NCI-H2196 treated with DMSO at 0.1 percent for 48 hours (cell line): ENCODE data around the gene GPR132.
"Not testable (repeated sequence)": the region's sequence is repeated elsewhere in the genome, so short reads cannot be mapped to it uniquely, and the experiment has no call there.

Source experiments
- DNase-seq: peaks from one replicate; lab custom pipeline; 2025; ENCODE audit not compliant: unreplicated experiment; lab: John Stamatoyannopoulos, UW

The GPR132 gene

DNA sequence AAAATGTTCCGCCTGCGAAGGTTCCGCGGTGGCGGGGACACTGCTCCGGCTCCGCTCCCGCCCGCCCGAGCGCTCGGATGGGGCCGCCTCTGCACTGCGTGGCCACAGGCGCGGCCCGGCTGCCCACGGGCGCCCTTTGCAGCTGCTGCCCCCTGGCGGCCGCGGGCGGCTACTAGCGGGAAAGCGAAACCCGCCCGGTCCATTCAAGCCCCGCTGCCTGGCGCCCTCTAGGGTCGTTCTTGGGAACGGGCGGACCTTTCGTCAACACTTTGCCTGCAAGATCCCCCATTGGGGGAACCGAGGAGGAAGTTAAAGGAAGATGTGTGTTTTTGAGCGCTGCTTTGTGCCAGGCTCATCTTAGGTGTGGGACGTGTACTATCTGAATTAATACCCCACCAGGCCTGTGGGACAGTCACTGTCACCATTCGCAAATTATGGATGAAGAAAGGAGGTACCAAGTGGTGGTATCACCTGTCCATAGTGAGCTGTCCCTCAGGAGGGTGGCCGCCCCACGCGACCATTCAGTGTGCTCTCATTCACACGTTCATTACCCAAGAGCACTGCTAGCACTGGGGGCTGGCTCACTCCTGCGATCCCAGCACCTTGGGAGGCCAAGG, 19.4 kb downstream of the GPR132 start:
- peak; percentile 35 for DNase-seq

DNA sequence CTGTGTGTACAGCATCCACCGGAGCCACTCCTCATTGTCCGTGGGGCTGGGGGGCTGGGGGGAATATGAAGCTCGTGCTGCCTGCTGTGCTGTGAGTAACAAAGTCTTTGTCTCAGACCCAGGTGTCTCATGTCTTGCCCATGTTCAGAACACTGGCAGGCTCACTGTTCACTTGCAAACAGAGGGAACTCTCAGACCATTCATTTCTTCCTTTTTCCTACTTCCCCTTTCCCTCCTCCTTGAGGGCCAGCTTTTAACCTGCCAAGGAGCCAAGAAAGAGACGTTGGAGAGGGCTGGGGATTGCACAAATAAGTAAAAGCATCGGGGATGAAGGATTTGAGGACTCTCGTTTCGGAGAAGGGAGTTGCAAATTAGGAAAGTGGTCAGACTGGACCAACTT, 21.6 kb downstream of the GPR132 start:
- DNase-seq = no peak

DNA sequence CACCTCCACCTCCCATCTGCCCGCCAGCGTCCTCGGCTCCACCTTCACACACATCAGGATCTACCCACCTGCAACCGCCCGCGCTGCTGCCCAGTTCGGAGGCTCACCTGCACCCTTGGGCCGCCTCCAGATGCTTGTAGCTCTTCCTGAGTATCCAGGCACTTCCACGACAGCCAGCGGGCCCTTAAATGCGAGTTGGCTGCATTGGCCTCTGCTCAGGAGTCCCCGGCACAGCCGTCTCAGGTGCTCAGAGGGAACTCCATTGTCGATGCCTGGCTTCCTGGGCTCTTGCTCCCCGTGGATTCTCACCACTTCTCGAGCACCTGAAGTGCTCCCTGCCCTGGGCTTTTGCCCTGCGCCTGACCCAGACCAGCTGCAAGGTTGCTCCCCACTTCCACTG, 22.4 kb downstream of the GPR132 start:
- no peak for DNase-seq

DNA sequence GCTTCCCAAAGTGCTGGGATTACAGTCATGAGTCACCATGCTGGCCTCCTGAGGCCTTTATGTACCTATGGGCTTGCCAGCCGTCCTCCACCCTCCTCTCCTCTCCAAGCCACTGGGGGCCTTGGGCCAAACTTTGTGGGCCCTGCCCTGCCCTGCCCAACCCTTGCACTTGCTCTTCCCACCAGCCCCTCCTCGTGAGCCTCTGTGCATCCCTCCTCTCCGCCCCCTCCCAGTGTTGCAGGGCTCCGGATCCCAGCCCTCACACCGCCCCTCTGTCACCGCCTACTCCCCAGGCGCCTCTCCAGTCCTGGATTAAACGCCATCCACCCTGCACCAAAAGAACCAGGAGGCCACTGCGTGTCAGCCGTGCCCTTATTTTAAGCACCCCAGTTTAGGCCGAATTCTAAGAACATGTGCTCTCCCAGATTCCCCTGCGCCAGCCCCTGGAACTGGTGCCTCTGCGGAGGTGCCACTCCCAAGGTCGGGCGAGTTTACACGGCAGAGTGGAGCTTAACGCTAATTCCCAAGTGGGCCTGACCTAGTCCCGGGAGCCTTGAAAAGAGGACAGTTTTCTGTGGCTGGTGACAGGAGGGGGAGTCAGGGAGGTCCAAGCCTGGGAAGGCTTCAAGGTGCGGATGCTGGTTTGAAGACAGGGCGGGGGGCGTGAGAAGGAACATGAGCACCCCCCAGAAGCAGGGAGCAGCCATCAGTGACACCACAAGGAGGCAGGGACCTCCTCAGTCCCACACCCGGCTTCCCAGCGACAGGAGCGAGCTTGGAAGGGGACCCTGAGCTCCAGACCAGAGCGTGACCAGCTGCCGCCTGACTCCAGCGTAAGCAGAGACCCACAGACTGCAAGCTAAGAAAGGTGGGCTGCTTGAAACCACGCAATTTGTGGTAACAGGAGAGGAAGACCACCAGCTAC, 23.1 kb downstream of the GPR132 start:
- DNase-seq = no peak

DNA sequence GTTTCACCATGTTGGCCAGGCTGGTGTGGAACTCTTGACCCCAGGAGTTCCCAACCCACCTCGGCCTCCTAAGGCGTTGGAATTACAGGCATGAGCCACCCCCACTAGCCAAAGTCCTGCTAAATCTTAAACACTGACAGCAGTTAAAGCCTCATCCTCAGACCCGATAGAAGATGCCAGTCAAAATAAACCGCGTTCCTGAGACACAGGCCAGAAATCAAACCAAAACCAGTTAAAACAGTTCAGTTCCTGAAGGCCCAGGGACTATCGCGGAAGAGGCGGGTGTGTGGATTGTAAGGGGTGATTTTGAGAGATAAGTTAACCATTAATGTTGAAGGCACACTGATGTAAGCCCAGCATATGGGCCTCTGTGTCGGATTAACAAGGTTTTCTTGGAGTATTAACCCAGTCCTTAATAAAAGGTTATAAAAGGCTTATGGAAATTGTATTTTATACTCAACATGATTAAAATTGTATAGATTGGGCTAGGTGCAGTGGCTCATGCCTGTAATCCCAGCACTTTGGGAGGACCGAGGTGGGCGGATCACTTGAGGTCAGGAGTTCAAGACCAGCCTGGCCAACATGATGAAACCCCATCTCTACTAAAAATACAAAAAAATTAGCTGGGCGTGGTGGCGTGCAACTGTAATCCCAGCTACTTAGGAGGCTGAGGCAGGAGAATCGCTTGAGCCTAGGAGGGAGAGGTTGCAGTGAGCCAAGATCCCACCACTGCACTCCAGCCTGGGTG, 25.6 kb downstream of the GPR132 start:
- no peak for DNase-seq

DNA sequence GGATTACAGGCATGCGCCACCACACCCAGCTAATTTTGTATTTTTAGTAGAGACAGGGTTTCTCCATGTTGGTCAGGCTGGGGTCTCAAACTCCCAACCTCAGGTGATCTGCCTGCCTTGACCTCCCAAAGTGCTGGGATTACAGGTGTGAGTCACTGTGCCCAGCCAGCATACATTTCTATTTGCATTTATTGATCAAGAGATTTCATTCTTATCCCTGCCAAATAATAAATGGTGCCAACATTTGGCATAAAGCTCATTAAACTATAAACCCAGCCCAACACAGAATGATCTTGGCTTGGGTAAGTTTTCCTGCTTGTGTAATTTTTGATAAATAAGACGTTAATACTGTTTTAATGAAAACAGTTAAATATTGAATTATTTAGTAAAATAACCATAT, 29.6 kb downstream of the GPR132 start:
- not testable (repeated sequence) for DNase-seq

DNA sequence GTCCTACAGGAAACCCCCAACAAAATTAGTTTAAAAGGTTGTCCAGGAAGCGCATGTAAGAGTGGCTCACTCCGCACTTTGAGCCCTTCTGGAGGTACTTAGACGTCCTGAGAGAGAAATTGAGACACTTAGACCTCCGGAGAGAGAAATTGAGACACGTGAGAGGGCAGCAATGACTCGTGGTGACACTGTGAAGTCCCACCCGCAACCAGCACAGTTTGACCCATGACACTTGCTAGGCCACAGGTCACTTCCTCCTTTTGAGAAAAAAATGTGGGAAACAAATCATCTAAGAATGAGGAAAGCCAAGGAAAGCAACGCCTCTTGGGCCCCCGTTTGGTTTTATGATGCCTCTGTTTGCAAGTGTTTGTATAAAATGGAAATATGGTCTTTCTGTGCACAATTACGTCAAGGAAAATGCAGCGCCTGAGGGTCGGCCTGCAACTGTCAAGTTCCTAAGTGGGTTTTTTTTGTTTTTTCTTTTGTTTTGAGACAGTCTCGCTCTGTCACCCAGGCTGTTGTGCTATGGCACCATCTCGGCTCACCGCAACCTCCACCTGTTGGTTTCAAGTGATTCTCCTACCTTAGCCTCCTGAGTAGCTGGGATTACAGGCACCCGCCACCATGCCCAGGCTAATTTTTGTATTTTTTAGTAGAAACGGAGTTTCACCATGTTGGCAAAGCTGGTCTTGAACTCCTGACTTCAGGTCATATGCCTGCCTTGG, 30.8 kb downstream of the GPR132 start:
- DNase-seq = no peak

DNA sequence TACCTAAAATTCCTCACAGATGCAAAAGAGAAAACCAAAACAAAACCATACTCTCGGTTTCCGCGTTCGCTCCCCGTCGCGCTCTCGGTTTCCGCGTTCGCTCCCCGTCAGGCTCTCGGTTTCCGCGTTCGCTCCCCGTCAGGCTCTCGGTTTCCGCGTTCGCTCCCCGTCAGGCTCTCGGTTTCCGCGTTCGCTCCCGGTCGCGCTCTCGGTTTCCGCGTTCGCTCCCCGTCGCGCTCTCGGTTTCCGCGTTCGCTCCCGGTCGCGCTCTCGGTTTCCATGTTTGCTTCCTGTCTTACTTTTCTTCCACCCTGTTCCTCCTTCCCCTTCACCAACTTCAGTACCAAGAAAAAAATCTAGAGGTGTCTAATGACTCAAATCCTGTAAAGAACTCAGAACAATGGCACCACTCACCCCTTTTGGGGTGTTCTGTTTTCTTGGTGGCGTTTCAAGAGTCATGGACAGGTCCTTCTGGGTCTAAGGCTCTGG, 31.8 kb downstream of the GPR132 start:
- not testable (repeated sequence) for DNase-seq

DNA sequence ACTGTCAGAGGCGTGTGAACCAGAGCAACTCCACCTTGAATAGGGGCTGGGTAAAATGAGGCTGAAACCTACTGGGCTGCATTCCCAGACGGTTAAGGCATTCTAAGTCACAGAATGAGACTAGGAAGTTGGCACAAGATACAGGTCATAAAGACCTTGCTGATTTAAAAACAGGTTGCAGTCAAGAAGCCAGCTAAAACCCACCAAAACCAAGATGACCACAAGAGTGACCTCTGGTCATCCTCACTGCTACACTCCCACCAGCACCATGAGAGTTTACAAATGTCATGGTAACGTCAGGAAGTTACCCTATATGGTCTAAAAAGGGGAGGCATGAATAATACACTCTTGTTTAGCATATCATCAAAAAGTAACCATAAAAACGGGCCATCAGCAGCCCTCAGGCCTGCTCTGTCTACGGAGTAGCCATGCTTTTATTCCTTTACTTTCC, 32.8 kb downstream of the GPR132 start:
- not testable (repeated sequence) for DNase-seq

DNA sequence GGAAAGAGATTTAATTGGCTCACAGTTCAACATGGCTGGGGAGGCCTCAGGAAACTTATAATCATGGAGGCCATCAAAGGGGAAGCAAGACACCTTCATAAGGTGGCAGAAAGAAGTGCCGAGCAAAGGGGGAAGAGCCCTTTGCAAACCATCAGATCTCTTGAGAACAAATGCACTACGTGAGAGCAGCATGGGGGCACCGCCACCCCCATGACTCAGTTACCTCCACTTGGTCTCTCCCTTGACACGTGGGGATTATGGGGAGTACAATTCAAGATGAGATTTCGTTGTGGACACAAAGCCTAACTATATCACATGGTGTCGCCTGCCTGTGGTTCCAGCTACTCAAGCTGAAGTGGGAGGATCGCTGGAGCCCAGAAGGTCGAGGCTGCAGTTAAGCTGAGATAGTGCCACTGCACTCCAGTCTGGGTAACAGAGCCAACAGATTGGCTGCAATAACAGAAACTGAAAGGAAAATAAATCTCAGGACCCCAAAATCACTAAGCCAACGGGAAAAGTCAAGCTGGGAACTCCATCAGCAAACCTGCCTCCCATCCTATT, 34.3 kb downstream of the GPR132 start:
- no peak for DNase-seq

DNA sequence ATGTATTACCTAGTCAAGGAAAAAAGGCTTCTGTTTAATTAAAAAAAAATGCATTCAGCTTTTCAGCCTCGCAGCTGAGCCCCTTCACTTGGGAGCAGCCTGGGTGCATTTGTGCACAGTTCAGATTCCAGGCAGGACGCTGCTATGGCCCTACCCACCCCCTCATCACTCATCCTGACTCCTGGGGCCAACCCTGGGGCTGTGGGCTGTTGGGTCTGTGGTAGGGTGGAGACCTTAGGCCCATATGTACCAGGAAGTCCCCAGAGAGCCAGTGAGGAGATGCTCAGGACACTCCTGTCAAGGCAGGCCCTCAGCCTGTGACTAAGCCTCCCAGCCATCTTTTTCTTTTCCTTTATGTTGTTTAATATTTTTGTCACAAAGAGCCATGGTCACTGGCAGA, 35.0 kb downstream of the GPR132 start:
- DNase-seq = no peak

DNA sequence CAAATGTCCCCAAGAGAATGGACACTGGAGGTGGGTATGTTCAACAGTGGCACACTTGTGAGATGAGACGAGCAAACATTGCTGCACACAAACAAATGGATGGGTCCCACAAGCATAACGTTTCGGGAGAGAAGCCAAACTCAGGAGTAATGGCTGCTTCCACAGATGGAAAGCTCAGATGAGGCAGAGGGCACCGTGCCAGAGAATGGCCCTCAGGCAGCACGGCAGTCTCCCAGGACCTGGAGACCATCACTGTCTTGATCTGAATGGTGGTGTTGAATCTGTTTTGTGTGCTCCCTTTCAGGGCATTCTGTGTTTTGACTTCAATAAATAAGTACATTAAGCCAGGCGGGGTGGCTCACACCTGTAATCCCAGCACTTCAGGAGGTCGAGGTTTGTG, 35.8 kb downstream of the GPR132 start:
- no peak for DNase-seq

DNA sequence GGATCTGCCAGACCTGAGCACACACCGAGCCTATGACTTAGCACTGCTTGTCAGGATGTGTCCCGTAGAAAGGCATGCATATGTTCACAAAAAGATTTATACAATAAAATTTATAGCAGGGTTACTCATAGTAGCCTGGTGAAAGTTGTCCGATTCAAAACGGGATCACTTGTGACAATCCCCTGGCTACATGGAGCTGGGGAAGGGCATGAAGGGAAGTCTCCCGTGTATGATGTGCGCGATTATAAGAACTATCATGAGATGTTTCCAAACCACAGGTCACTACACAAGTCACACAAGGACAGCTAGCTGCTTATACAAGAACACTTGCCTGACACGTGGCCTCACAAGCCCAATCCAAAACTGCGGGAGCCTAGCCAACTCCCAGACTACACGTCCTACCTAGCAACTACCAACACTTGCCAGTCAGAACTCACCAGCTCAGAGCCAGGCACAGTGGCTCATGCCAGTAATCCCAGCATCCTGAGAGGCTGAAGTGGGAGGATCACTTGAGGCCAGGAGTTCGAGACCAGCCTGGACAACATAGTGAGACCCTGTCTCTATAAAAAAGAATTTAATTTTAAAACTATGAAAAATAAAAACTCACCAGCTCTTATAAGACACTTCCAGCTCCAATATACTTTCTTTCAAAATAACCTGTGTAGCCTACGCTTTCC, 36.8 kb downstream of the GPR132 start:
- DNase-seq = no peak

DNA sequence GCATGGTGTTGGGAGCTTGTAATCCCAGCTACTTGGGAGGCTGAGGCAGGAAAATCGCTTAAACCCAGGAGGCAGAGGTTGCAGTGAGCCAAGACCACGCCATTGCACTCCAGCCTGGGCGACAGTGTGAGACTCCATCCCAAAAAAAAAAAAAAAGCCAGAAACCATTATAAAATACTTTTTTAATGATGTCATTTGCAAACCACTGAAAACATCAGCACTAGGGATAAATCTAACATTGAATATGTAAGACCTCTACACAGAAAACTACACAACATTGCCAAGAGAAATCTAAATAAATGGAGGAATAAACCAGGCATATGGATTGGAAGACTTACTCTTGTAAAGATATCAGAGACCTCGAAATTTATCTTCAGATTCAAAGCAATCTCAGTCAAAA, 37.5 kb downstream of the GPR132 start:
- DNase-seq = not testable (repeated sequence)

DNA sequence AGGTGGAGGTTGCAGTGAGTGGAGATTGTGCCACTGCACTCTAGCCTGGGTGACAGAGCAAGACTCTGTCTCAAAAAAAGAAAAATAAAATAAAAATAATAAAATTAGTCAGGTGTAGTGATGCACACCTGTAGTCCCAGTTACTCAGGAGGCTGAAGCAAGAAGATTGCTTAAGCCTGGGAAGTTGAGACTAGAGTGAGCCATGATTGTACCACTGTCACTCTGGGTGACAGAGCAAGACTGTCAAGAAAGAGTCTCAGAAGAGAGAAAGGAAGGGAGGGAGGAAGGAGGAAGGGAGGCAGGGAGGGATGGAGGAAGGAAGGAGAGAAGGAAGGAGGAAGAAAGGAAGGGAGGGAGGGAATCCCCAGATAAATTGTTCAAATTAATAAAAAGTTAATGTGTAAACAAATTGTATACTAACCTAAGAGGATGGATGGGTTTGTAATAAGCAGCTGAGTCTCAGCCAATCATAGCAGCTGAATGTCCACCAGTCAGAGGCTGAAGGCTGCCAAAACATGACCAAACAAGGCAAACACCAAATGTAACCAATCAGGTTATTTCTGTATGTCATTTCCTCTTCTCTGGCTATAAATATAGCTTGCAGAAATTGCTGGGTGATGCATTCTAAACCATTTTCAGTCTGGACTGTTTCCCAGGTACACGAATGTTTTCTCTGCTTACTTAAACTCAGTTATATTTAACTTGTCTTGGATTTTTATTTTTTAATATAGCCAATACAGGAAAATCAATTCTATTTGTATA, 38.2 kb downstream of the GPR132 start:
- DNase-seq = no peak

DNA sequence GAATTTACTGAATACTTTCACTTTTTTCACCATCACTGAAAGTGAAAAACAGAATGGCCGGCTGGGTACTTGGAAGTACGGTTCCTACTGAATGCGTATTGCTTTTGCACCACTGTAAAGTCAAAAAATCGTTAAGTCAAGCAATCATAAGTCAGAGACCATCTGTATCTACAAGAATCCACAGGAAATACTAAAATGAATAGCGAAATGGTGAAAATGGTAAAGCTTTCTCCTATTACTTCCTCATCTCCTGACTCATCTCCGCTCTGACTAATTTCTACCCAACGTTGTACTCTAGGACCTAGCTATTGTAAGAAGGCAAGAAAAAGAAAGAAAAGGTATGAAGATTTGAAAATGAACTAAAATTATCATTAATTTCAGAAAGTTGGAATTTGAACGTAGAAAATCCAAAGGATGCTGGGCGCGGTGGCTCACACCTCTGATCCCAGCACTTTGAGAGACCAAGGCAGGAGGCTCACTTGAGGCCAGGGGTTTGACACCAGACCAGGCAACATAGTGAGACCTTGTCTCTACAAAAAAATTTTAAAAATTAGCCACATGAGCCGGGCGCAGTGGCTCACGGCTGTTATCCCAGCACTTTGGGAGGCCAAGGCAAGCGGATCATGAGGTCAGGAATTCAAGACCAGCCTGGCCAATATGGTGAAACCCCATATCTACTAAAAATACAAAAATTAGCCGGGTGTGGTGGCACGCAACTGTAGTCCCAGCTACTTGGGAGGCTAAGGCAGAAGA, 39.0 kb downstream of the GPR132 start:
- DNase-seq = no peak

DNA sequence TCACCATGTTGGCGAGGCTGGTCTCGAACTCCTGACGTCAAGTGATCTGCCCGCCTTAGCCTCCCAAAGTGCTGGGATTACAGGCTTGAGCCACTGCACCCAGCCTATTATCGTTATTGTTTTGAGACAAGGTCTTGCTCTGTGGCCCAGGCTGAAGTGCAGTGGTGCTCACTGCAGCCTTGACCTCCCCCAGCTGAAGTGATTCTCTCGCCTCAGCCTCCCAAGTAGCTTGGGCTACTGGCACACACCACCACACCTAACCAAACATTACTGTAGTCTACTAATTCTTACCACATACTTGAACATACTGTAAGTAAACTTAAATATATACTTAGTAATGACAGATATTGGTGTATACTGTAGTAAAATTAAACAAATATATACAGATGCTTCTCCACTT, 39.8 kb downstream of the GPR132 start:
- no peak for DNase-seq

DNA sequence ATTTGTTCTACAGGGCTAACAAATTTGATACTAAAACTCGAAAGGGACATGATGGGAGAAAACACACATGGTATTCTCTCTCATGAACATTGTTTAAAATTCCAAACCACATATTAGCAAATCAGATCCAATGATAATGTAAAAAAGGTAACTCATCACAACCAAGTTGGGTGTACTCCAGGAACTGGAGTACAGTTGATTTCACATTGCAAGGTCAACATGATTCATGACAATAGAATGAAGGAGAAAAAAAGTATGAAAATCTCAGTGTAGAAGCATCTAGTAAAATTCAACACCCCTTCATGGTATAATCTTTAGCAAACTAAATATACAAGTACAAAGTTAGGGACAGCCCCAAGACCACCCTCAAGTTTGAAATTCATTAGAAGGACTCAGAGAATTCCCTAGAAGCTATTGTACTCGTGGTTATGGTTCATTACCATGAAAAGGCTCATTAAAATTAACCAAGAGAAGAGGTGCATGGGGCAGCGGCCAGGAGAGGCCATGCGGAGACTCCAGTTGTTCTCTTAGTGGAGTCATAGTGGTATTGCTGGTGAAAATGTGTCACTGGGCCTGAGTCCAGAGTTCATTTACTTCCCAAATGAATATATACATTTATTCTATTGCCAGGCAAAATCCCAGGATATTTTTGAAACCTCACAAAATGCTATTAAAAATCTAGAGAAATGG, 41.3 kb downstream of the GPR132 start:
- DNase-seq = no peak
